ENCODE results near the gene PRKCA.
"Not testable (repeated sequence)": the region's sequence is repeated elsewhere in the genome, so short reads cannot be mapped to it uniquely, and the experiment has no call there.

Gene PRKCA

DNA sequence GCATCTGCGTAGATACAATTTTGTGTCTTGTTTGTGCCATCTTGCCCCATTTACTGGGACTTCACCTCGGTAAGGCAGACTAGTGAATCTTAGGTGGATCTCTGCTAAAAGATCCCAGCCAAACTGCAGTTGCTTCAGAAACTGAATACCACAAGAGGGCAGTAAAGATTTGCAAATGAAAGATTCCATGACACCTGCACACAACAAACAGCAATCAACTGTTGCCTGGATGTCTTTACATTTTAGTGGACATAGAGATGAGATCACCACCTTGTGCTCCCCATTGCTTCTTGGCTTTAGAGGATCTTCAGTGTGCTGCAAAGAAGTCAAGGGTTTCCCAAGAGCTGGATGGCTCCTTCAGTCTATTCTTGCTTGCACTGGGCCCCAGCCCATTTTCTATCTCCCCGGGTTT is 413.3 kb downstream of the PRKCA start:
- peak; percentile 66 for DNase-seq (ENCODE audit: low spot score)

DNA sequence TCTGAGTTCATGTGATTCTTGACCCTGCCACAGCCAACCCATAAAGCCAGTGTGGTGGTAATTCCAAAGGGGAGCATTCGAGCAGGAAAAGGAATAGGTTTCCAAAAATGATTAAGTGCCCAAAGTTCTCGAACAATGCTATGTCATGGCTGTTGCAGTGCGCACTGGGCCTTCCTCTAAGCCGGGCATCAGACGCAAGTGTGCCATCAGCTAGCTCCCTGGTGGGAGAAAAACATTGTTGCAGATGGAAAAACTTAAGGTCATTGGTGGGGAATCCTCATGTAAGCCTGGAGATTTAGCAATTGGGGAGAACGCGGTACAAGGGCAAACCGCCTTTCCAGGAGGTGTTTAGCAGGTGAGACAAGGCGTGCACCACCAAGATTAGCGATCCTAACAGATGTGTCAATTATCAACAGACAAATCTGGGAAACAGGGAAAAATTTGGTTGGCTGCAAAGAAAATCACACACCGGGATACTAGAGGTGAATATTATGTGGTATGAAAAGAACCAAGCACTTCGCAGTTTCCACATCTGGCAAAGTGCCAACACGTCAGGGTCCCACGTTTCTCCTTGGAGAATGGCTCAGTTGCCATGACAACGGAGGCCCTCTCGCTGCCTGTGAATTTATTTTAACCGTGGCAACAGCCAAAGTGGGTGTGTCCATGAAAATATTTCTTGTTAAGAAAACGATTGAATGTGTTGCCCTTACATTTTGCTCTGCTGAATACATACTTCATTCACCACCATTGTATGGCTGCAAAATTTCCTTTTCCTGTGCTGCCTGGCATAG is 414.0 kb downstream of the PRKCA start:
- DNase-seq (ENCODE audit: low spot score) = no peak

DNA sequence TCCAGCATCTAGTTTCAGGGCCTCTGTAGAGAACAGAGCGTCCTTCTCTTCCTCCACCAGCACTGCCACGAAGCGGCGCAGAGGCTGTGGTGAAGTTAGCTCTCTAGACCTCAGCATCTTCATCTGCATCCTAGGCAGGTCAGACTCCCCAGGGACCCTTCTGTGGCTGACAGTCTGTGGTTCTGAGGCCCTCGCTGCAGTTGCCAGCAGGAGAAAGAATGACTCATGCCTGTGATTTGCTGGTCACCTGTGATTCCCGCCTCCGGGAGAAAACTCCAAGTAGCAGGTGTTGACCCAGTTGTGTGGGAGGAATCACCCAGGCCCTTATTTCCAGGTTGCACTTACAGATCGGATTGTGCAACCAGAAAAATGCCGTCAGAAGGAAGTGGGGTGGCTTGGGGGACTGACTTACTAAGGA is 415.2 kb downstream of the PRKCA start:
- DNase-seq (ENCODE audit: low spot score) = no peak

DNA sequence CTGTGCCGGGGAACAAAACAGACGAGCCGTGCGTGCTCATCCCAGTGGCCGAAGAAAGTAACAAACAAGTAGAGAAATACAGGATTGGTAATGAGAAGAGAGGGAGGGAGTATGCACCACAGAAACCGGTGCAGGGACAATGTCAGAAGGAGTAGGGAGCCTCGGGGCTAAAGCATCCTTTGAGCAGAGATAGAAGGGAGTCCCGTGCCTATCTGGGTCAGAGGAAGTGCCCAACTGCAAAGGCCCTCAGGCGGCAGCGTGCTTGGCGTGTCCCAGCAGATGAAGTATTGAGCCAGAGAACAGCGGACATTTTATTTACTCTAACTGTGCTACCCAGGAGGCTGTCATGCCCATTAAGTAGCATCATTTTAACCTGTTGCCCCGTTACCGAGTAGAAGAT is 417.6 kb downstream of the PRKCA start:
- no peak for DNase-seq (ENCODE audit: low spot score)

DNA sequence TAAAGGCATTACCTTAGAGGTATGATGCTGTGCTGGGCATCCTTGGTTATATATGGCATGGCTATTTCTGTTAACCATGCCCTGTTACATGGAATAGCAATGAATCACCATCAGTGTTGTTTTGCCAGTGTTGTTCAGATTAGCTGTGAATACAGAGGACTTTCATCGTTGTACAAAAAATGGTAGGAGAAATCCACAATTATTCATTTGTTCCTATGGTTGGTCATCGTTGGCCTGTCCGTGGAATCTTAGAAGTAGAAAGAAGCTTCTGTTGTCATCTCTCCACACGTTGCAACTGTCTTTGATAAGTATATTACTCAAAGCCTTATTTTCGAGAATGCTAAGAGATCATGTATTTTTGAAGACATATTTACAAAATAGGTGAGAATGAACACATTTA is 418.2 kb downstream of the PRKCA start:
- DNase-seq (ENCODE audit: low spot score) = no peak

DNA sequence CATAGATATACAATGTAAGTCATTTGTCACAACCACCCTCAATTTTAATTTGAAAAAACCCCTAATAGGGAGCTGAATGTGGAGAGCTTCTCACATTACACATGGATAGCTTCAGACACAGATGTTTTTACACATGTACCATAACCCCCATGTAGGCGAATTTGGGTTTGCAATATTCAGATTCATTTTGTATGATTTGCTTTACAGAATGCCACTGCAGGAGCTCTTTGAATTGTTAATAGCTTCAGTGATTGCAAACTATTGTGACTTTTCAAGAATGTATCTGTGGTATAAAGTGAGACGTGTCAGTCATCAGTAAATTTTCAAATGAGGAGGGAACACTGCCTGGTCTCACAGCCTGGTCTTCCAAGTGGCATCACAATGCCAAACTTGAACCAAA is 419.9 kb downstream of the PRKCA start:
- DNase-seq (ENCODE audit: low spot score) = no peak

DNA sequence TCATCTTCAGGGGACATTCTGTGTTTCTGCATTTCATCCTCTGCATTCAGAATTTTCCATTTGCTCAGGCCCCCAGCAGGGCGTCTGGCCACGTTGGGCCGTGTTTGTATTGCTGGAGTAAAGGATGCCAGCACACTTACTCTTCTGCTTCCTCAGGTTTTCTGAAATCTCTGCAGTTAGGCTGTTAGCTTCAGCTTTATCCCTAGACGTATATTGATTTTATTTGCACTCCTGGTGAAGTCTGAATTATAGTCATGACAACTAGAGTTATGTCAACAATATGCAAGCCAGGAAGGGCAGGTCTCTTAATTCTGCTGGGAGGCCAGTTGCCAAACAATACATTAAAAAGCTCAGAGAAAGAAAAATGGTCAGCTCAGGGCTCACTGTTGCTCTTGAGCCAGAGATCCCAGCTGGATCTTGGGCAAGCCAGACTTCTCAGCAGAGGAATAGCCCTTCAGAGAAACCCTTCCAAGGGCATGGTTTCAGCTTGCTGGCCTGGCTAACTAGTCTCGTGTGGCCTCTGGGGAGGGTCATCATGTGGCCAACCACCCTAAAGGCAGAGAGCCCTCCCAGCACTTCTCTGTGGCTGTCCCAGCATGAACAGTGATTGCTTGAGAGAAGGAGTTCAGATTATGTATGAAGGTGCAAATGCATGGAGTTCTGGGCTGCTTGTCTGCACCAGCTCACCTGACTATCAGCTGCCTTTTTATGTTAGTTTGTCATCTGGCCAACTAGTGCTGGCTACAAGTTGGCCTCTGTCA is 422.3 kb downstream of the PRKCA start:
- no peak for DNase-seq (ENCODE audit: low spot score)

DNA sequence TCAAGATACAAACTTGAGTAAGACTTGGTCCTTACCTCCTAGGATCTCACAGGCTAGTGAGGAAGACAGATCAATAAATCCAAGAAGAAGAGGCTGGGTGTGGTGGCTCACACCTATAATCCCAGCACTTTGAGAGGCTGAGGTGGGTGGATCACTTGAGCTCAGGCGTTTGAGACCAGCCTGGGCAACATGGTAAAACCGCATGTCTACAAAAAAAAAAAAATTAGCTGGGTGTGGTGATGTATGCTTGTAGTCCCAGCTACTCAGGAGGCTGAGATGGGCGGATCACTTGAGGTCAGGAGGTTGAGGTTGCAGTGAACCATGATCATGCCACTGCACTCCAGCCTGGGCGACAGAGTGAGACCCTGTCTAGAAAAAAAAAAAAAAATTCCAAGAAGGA is 423.0 kb downstream of the PRKCA start:
- DNase-seq (ENCODE audit: low spot score) = not testable (repeated sequence)

DNA sequence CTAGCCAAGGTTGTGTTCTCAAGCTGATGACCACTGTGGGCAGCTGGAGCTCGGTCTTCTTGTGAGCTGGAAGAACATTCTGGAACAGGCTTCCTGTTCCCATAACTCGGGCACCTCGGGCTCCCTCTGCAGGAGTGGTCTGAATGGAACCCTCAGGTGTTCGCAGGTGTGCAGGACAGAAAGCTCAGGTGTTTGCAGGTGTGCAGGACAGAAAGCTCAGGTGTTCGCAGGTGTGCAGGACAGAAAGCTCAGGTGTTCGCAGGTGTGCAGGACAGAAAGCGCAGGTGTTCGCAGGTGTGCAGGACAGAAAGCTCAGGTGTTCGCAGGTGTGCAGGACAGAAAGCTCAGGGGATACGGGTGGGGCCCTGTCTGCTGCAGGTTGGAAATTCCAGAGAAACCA is 423.5 kb downstream of the PRKCA start:
- DNase-seq (ENCODE audit: low spot score) = no peak

DNA sequence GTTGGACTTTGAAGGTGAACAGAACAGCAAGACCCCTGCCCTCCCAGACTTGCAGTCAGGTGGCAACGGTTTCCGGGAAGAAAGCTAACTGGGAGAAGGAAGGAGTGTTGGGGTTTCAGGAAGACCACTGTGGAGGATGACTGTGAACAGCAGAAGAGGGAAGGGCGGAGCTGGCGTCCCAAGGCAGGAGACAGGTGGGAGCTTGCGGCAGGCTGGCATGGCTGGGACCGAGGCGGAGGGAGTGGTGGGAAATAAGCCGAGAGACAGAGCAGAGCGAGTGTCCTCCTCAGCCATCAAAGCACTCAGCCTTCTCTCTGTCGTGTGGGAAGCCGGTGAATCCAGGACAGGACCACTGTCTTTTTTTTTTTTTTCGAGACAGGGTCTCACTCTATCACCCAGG is 424.0 kb downstream of the PRKCA start:
- no peak for DNase-seq (ENCODE audit: low spot score)

DNA sequence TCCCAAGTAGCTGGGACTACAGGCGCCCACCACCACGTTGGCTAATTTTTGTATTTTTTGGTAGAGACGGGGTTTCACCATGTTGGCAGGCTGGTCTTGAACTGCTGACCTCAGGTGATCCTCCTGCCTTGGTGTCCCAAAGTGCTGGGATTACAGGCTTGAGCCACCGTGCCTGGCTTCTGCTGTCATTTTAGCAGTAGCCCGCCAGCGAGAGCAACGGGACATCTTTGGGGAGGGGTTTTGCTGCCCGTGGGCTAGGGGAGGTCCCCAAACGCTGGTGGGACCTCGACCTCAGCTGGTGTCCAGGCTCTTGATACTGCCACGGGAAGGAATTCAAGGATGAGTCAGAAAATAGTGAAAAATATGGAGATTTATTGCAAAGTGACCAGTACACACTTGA is 424.4 kb downstream of the PRKCA start:
- no peak for DNase-seq (ENCODE audit: low spot score)

DNA sequence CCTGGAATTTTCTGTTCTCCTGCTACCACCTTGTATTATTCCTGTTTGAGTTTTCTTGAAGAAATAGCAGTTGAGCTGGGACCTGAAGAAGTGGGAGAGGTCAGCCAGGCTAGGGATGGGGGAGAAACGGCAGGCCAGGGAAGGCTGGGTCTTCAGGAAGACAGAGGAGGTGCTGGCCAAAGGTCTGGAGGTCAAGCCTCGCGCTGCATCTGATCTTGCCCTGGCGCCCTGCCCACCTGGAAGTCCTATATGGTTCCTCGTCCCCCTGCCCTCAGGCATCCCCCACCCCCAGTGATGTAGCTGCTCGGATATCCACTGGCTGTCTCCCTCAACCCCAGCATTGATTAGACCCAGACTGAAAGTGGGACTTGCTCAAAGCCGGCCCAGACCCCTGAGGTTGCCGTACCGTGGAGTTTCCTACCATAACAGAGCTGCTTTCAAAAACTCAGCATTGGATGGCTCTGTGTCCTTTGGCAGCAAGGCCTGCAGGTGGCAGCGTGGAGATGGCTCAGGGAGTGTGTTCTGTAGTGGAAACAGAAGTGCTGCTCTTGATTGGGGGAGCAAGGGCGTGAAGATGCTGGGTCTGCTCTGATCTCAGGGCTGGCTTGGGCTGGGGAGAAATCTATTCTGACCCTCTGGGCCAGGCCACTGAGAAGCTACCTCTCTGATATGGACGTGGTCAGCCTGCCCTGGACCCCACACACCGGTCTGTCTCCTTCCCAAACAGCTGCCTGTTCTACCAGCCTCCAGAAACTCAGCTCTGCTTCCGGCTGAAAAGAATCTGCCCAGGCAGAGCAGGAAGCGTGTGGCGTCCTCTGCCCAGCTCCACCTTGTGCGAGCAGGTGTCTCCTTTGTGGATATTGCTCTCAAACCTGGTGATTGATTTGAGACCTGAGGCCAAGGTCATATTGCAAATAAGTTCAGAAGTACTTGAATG is 425.5 kb downstream of the PRKCA start:
- DNase-seq (ENCODE audit: low spot score) = peak; percentile 46

DNA sequence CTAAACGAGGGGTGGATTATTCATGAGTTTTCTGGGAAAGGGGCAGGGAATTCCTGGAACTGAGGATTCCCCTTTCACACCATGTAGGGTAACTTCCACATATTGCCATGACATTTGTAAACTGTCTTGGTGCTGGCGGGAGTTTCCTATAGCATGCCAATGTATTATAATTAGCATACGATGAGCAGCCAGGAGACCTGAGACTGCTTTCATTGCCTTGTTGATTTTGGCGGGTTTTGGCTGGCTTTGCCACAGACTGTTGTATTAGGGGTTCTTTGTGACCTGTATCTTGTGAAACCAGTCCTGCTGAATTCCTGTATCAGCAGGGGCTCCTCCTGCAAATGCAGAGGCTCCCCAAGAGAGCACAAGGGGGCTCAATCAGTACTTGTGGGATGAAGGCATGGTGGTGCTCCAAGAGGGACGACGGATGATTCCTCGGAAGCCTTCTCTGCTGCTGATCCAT is 428.1 kb downstream of the PRKCA start:
- DNase-seq (ENCODE audit: low spot score) = no peak

DNA sequence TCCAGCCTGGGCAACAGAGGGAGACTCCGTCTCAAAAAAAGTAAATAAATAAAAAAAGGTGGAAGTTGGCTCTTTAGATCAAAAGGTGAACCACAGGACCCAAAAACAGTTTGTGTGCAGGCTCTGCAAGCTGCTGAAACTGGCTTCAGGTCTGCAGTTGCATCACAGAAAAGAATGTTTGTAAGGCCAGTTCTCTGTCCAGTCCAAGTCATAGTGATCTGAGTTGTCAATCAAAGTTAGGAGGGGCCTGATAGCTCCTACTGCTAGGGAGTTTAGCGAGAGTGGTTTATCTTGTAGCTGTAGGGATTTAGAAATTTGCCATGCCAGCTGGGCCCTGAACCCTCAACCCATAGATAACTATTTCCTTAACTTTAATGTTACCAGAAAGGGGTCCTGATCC is 431.3 kb downstream of the PRKCA start:
- no peak for DNase-seq (ENCODE audit: low spot score)

DNA sequence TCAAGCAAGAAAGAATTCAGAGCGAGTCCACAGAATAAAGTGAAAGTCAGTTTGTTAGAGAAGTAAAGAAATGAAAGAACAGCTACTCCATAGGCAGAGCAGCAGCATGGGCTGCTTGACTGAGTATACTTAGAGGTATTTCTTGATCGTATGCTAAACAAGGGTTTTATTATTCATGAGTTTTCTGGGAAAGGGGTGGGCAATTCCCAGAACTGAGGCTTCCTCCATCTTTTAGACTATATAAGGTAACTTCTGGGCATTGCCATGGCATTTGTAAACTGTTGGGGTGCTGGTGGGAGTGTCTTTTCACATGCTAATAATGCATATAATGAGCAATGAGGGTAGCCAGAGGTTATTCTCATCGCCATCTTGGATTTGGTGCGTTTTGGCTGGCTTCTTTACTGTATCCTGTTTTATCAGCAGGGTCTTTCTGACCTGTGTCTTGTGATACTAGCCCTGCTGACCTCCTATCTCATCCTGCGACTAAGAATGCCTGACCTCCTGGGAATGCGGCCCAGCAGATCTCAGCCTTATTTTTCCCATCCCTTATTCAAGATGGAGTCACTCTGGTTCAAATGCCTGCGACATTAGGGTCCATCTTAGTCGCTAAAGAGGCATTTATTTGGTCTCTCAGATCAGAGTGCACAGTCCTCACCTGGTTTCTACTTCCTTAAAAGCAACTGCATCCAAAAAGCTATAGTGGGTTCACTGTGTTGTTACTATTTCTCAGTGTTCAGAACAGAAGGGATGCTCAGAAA is 432.0 kb downstream of the PRKCA start:
- no peak for DNase-seq (ENCODE audit: low spot score)

DNA sequence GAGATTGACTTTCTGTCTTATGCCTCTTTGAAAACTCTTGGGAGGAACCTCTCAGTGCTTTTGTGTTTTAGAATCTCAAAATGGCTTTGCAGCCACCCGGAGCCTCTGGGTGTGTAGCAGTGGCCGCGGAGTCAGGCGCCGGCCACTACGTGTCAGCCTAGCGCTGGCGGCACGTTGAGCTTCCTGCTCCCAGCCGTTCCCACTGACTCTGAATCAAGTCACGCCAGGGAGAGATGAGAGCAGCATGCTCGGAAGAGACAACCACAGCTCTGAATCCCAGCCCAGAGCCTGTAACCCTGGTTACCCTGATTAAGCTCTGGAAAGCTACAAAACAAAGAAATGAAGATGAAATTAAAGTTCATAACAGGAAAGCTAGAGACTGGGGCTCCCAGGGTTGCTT is 435.1 kb downstream of the PRKCA start:
- no peak for DNase-seq (ENCODE audit: low spot score)

DNA sequence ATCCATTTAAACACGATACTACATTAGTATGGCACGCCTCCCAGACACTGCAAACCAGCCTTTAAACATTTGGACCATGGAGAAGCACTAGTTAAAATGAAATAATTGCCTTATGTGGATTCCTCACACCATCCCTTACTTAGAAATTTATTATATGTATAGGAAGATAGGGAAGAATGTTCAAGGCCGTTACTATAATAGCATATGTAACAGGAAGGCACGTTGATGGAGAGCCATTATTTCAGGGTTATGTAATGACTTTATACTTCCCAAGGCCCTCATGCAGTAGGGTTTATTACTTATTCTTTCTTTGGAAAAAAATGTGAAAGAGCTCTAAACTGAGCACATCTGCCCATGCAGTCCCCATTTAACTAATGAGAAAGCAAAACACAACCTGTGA is 435.9 kb downstream of the PRKCA start:
- no peak for DNase-seq (ENCODE audit: low spot score)

DNA sequence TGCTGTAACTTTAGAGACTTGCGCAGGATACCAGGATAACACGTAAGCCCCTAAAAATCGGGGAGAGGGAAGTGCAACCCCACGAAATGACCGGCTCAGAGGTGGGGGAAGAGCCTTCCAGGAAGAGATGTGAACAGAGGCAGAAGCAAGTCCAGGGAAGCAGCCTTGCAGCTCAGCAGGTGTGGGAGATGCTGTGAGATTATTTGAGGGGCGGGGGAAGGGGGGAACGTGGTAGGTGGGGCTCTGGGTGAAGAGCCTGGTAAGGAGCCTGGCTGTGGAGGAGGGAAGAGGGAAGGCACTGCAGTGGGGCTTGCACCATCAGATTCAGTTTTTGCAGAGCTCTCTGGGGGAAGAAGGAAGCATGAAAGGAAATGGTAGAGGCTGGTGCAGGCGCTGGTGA is 437.1 kb downstream of the PRKCA start:
- DNase-seq (ENCODE audit: low spot score) = no peak

DNA sequence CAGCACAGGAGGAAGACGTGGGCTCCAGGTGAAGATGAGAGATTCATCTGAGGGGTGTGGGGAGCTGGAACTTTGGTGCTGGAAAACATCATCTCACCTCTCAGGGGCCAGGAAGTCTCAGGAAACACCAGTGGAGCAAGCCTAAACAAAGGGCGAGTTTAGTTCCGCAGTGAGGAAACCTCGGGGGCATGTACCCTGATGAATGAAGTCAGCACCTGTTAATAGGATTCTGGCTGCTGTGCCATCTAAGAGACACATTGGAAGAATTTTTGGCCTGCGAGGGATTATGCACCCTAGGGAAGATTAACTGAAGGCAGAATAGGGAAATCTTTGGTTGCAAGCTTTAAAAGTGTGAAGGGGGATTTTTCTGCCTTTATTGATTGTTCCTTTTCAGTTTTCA is 437.8 kb downstream of the PRKCA start:
- DNase-seq (ENCODE audit: low spot score) = no peak

DNA sequence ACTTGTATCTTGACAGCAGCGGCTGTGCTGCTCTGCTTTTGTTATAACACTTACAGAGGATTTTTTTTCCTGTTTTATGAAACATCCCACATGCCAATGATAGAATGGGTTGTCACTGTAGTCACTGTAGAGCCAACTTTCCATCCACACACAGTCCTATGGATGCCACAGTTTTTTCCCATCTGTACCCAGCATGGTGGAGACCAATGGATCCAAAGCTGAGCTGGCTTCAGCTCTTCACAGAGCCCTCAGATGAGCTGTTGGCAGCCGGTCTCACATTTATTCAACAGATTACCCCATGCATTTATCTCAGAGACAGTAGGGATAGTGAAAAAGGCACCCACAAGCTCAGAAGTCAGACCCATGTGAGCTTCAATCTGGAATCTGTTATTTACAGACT is 441.1 kb downstream of the PRKCA start:
- DNase-seq (ENCODE audit: low spot score) = no peak

DNA sequence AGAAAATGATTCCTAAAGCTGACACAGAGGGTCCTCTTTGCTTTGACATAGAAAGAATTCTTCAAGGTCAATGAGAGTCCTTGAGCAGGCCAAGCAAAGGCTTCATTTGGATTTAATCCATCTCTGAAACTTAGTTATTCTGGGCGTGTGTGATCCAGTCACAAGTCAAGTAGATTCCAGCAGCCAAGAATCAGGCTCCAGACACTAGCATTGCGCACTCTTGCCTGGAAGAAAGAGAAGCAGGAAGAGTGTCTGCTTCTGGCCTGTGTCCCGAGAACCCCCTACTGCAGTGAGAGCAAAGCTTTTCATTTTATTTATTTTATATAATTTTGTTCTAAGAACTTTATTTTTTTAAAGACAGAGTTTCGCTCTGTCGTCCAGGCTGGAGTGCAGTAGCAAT is 444.3 kb downstream of the PRKCA start:
- no peak for DNase-seq (ENCODE audit: low spot score)

Data from activated CD4-positive, alpha-beta T cell treated with anti-CD3 and anti-CD28 coated beads, Interleukin-2, Interleukin-4, amounts not matched to agents 100 ng/mL and 50 ng/mL, durations not matched to agents 16 hours and 8 hours (primary cell).